SK-N-SH (cell line): ENCODE data around the gene ICA1. TPM values are rescaled to one million over a fixed set of nuclear protein-coding genes. Genes with fewer than 3 reads are reported as not detected.

Experiments used
- CTCF ChIA-PET: fragments of 300-600, 350-600 bp; formaldehyde crosslinking; extraction: SDS; loops from one replicate; lab custom pipeline; 2021; lab: Yijun Ruan, JAX
- POLR2A ChIA-PET: fragments of 350-600 bp; sonication (Branson Sonifier 250); formaldehyde crosslinking; extraction: SDS; loops from one replicate; lab custom pipeline; 2020; ENCODE audit warnings: antibody characterized with exemption, inconsistent platforms; lab: Yijun Ruan, JAX
- DNase-seq: peaks from one replicate; pipeline ENCODE4 v3.0.0; 2012
- H2AFZ ChIP-seq: fragments of 200-600 bp; sonication (generic); 2 replicates; pipeline ENCODE4 v1.8.1; 2016; ENCODE audit warnings: antibody characterized with exemption, mild to moderate bottlenecking, low read depth
- H3F3A ChIP-seq: fragments of 200-600 bp; sonication (generic); replicated peaks from 2 replicates; pipeline ENCODE3; 2016; ENCODE audit warnings: antibody characterized with exemption, mild to moderate bottlenecking; ENCODE audit not compliant: insufficient read depth
- H3K27ac ChIP-seq, 2 experiments: fragments of 200-500 bp in 1 of 2; fragments of 200-600 bp in 1 of 2; sonication (Bioruptor generic) in 1 of 2; sonication (generic), shearing (Covaris generic) in 1 of 2; 2 replicates each; pipeline versions ENCODE4 v1.5.1 to v1.6.1; 2014 to 2016; ENCODE audit warnings: low read depth in 2 of 2, inconsistent platforms in 1 of 2, low read length in 1 of 2, mild to moderate bottlenecking in 1 of 2, mixed read lengths in 1 of 2
- H3K27me3 ChIP-seq: fragments of 200-600 bp; sonication (generic), shearing (Covaris generic); 2 replicates; pipeline ENCODE4 v1.6.1; 2016; ENCODE audit warnings: mixed run types; ENCODE audit not compliant: insufficient read depth
- H3K36me3 ChIP-seq, 2 experiments: fragments of 200-500 bp in 1 of 2; fragments of 200-600 bp in 1 of 2; sonication (Bioruptor generic) in 1 of 2; sonication (generic) in 1 of 2; replicated peaks in 1 of 2; 2 replicates each; pipeline versions ENCODE3 to v1.5.1; 2014 to 2016; ENCODE audit warnings: low read length in 1 of 2, mild to moderate bottlenecking in 1 of 2; ENCODE audit not compliant: insufficient read depth in 2 of 2, control insufficient read depth in 1 of 2
- H3K4me1 ChIP-seq, 2 experiments: fragments of 200-500 bp in 1 of 2; fragments of 200-600 bp in 1 of 2; sonication (Bioruptor generic) in 1 of 2; sonication (generic), shearing (Covaris generic) in 1 of 2; 2 replicates each; pipeline versions ENCODE4 v1.5.1 to v1.6.1; 2014 to 2016; ENCODE audit warnings: low read depth in 1 of 2, low read length in 1 of 2, mixed run types in 1 of 2; ENCODE audit not compliant: insufficient read depth in 2 of 2, control insufficient read depth in 1 of 2
- H3K4me2 ChIP-seq: fragments of 200-600 bp; sonication (generic), shearing (Covaris generic); 2 replicates; pipeline ENCODE4 v1.6.1; 2017; ENCODE audit warnings: mixed run types
- H3K4me3 ChIP-seq, 2 experiments: fragments of 200-500 bp in 1 of 2; fragments of 200-600 bp in 1 of 2; sonication (Bioruptor generic) in 1 of 2; sonication (generic), shearing (Covaris generic) in 1 of 2; 2 replicates each; pipeline versions ENCODE4 v1.5.1 to v1.8.1; 2014 to 2016; ENCODE audit warnings: low read depth in 2 of 2, inconsistent platforms in 1 of 2, low read length in 1 of 2, mild to moderate bottlenecking in 1 of 2, mixed read lengths in 1 of 2, moderate library complexity in 1 of 2
- H3K79me2 ChIP-seq: fragments of 200-600 bp; sonication (generic); 2 replicates; pipeline ENCODE4 v1.8.1; 2017; ENCODE audit warnings: mild to moderate bottlenecking; ENCODE audit not compliant: insufficient read depth
- H3K9ac ChIP-seq: fragments of 200-600 bp; sonication (generic); 2 replicates; pipeline ENCODE4 v1.6.1; 2017; ENCODE audit warnings: mixed run types
- H3K9me2 ChIP-seq: fragments of 200-600 bp; sonication (generic); 2 replicates; pipeline ENCODE4 v1.6.1; 2017; ENCODE audit warnings: mixed run types
- H3K9me3 ChIP-seq: fragments of 200-600 bp; sonication (generic); 2 replicates; pipeline ENCODE4 v1.6.1; 2017; ENCODE audit warnings: mixed run types, mild to moderate bottlenecking, moderate library complexity
- H4K20me1 ChIP-seq: fragments of 200-600 bp; sonication (generic); 2 replicates; pipeline ENCODE4 v1.6.1; 2017; ENCODE audit warnings: mild to moderate bottlenecking, mixed run types; ENCODE audit not compliant: insufficient read depth
- CHD2 ChIP-seq: fragments of 150-350 bp; IDR thresholded peaks from 2 replicates; pipeline ENCODE4 v1.6.1; 2018; ENCODE audit warnings: low read length; ENCODE audit not compliant: partially characterized antibody
- CTCF ChIP-seq: fragments of 200-600 bp; sonication (generic); IDR thresholded peaks from 2 replicates; pipeline ENCODE4 v1.6.1; 2017; ENCODE audit warnings: antibody characterized with exemption, mild to moderate bottlenecking, moderate library complexity
- EP300 ChIP-seq, 2 experiments: IDR thresholded peaks; 2 replicates each; pipeline versions ENCODE4 v1.4.0 to v1.6.1; 2012; ENCODE audit warnings: borderline replicate concordance in 1 of 2, low read depth in 1 of 2, low read length in 1 of 2
- EZH2phosphoT487 ChIP-seq: fragments of 200-600 bp; sonication (generic); IDR thresholded peaks from 2 replicates; pipeline ENCODE4 v1.6.1; 2017; ENCODE audit warnings: low read depth, mixed run types, mild to moderate bottlenecking, antibody characterized with exemption, moderate library complexity, borderline replicate concordance
- FOSL2 ChIP-seq: IDR thresholded peaks from 2 replicates; pipeline ENCODE4 v1.4.0; 2012; ENCODE audit warnings: low read depth, mild to moderate bottlenecking, moderate library complexity, borderline replicate concordance
- FOXJ3 ChIP-seq: sonication (generic); formaldehyde crosslinking; IDR thresholded peaks from 2 replicates; pipeline ENCODE4 v1.5.1; 2020; ENCODE audit warnings: mild to moderate bottlenecking, missing genetic modification reagents
- FOXM1 ChIP-seq: IDR thresholded peaks from 2 replicates; pipeline ENCODE4 v1.4.0; 2012; ENCODE audit warnings: low read depth, mild to moderate bottlenecking
- GABPA ChIP-seq: IDR thresholded peaks from 2 replicates; pipeline ENCODE4 v1.4.0; 2012; ENCODE audit warnings: low read depth, mild to moderate bottlenecking
- JUND ChIP-seq: IDR thresholded peaks from 2 replicates; pipeline ENCODE4 v1.4.0; 2012
- MAX ChIP-seq: IDR thresholded peaks from 2 replicates; pipeline ENCODE4 v1.4.0; 2012; ENCODE audit warnings: low read depth
- MXI1 ChIP-seq: IDR thresholded peaks from 2 replicates; pipeline ENCODE4 v1.6.1; 2012; ENCODE audit warnings: mild to moderate bottlenecking, low read depth, low read length, improper control_type of control experiment
- NFIC ChIP-seq: IDR thresholded peaks from 2 replicates; pipeline ENCODE4 v1.4.0; 2012; ENCODE audit warnings: borderline replicate concordance
- NRF1 ChIP-seq: IDR thresholded peaks from 2 replicates; pipeline ENCODE4 v1.6.1; 2012; ENCODE audit warnings: low read depth, mild to moderate bottlenecking, low read length
- RCOR1 ChIP-seq: fragments of 150-350 bp; IDR thresholded peaks from 2 replicates; pipeline ENCODE4 v1.6.1; 2017; ENCODE audit warnings: antibody characterized with exemption, low read length
- RFX5 ChIP-seq: IDR thresholded peaks from 2 replicates; pipeline ENCODE4 v1.6.1; 2012; ENCODE audit warnings: mild to moderate bottlenecking, improper control_type of control experiment, low read length
- RXRA ChIP-seq: IDR thresholded peaks from 2 replicates; pipeline ENCODE4 v1.4.0; 2012; ENCODE audit warnings: low read depth, mild to moderate bottlenecking, borderline replicate concordance
- SMC3 ChIP-seq: IDR thresholded peaks from 2 replicates; pipeline ENCODE4 v1.6.1; 2012; ENCODE audit warnings: low read depth, low read length, improper control_type of control experiment
- TCF12 ChIP-seq: IDR thresholded peaks from 2 replicates; pipeline ENCODE4 v1.4.0; 2012
- USF2 ChIP-seq: fragments of 150-350 bp; IDR thresholded peaks from 2 replicates; pipeline ENCODE4 v1.6.1; 2017; ENCODE audit warnings: antibody characterized with exemption, low read length, low read depth, borderline replicate concordance
- ZBTB33 ChIP-seq: IDR thresholded peaks from 2 replicates; pipeline ENCODE4 v1.4.0; 2012; ENCODE audit warnings: low read depth, borderline replicate concordance
- WGBS: methylation state at CpG from one replicate; pipeline ENCODE4 v1.1.6; 2017; ENCODE audit warnings: low lambda C conversion rate; 5-methylcytosine and 5-hydroxymethylcytosine counted together
- polyA plus RNA-seq, 3 experiments: library from polyadenylated mRNA; depleted of rRNA; stranded (reverse); fragments of >200 nt; gene quantifications; 2 replicates each; pipeline ENCODE4 v1.2.3, GENCODE V29; 2012

Gene ICA1
- polyA plus RNA-seq, 1 of the 3 experiments (the other 2 are of a cell fraction): 2.4 TPM

GRCh38 chr7:8221101-8221495 is 40.9 kb downstream of the ICA1 start:
- Histone ChIP-seq H3K9me3 (no peaks in the 10 kb centered on the region), H3K4me3 (no peak overlapping the region), H3K4me2 (no peak overlapping the region), H2AFZ (no peak overlapping the region), H3K36me3 (peaks cover 0 to 72% of the 10 kb centered on the region in 2 experiments), H3F3A (no peaks in the 10 kb centered on the region), H3K9me2 (no peaks in the 10 kb centered on the region), H3K9ac (no peak overlapping the region), H3K79me2 (no peaks in the 10 kb centered on the region), H3K4me1 (peaks cover 0 to 54% of the 10 kb centered on the region in 2 experiments; a peak in 2 of 4 replicates), H4K20me1 (no peaks in the 10 kb centered on the region), H3K27ac (peak overlapping the region in 1 of 2 experiments; percentile 82; a peak in 2 of 4 replicates), H3K27me3 (no peaks in the 10 kb centered on the region)
- CTCF ChIA-PET: interaction anchor here (0.8 to 6.1 kb wide), 10 partner anchors 10 to 686 kb away, joined by 3 to 36 read pairs (median 4); partner anchors contain the start of gene GLCCI1
- TF ChIP-seq USF2 (no peak), EP300 (IDR thresholded peaks at IDR 0.05; ENCODE audit: borderline replicate concordance in 1 of 2, low read depth in 1 of 2, low read length in 1 of 2) (no peak), CHD2 (no peak), TCF12 (no peak), CTCF (no peak), GABPA (no peak), RFX5 (no peak), FOXM1 (no peak), RCOR1 (no peak), JUND (no peak), SMC3 (no peak), MAX (no peak), FOXJ3 (CRISPR knock-in tag) (no peak), FOSL2 (no peak), NFIC (no peak), ZBTB33 (no peak), NRF1 (no peak), RXRA (no peak), MXI1 (no peak), EZH2phosphoT487 (no peak)
- POLR2A ChIA-PET: interaction anchor here (0.7 to 1.1 kb wide), 4 partner anchors 8 to 71 kb away, joined by 3 to 4 read pairs (median 3); partner anchors contain the start of gene ICA1
- DNase-seq: no peak
- WGBS: 83% methylated on average over 5 of the region's 5 CpGs
